ENCODE data around the gene COL17A1. TPM values are rescaled to one million over a fixed set of nuclear protein-coding genes. Genes with fewer than 3 reads are reported as not detected.

The COL17A1 gene
- total and polyA plus RNA-seq, 2 of the 13 experiments (the other 11 are each of a cell fraction or from before 2014, with no cell fraction given) = 0.03 TPM; not detected in 1

- TF ChIP-seq, protein P1, sequence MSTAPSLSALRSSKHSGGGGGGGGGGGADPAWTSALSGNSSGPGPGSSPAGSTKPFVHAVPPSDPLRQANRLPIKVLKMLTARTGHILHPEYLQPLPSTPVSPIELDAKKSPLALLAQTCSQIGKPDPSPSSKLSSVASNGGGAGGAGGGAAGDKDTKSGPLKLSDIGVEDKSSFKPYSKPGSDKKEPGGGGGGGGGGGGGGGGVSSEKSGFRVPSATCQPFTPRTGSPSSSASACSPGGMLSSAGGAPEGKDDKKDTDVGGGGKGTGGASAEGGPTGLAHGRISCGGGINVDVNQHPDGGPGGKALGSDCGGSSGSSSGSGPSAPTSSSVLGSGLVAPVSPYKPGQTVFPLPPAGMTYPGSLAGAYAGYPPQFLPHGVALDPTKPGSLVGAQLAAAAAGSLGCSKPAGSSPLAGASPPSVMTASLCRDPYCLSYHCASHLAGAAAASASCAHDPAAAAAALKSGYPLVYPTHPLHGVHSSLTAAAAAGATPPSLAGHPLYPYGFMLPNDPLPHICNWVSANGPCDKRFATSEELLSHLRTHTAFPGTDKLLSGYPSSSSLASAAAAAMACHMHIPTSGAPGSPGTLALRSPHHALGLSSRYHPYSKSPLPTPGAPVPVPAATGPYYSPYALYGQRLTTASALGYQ (CRISPR knock-in tag; IDR thresholded peaks at IDR 0.05) = no peak
- no peak for TF ChIP-seq HNRNPLL (IDR thresholded peaks at IDR 0.05; ENCODE audit: low read depth, low read length, poor library complexity, severe bottlenecking)
- TF ChIP-seq ZNF10 (CRISPR knock-in tag; IDR thresholded peaks at IDR 0.05; ENCODE audit: borderline replicate concordance, low read depth) = no peak
- TF ChIP-seq ZNF577 (CRISPR knock-in tag; IDR thresholded peaks at IDR 0.05; ENCODE audit: borderline replicate concordance, low read depth) = no peak
- TF ChIP-seq, protein P2, sequence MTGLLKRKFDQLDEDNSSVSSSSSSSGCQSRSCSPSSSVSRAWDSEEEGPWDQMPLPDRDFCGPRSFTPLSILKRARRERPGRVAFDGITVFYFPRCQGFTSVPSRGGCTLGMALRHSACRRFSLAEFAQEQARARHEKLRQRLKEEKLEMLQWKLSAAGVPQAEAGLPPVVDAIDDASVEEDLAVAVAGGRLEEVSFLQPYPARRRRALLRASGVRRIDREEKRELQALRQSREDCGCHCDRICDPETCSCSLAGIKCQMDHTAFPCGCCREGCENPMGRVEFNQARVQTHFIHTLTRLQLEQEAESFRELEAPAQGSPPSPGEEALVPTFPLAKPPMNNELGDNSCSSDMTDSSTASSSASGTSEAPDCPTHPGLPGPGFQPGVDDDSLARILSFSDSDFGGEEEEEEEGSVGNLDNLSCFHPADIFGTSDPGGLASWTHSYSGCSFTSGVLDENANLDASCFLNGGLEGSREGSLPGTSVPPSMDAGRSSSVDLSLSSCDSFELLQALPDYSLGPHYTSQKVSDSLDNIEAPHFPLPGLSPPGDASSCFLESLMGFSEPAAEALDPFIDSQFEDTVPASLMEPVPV (CRISPR knock-in tag; IDR thresholded peaks at IDR 0.05) = no peak
- TF ChIP-seq ZNF317 (CRISPR knock-in tag; IDR thresholded peaks at IDR 0.05) = 0 out of 2 replicates have a peak, but pooled peaks have one; percentile 29
- TF ChIP-seq ZNF672 (CRISPR knock-in tag; IDR thresholded peaks at IDR 0.05) = no peak
- no peak for TF ChIP-seq ZNF598 (CRISPR knock-in tag; IDR thresholded peaks at IDR 0.05; ENCODE audit: borderline replicate concordance)
- no peak for TF ChIP-seq ARHGAP35 (CRISPR knock-in tag; IDR thresholded peaks at IDR 0.05; ENCODE audit: borderline replicate concordance)
- TF ChIP-seq ATAD3A (CRISPR knock-in tag; IDR thresholded peaks at IDR 0.05) = no peak
- TF ChIP-seq EEA1 (CRISPR knock-in tag; IDR thresholded peaks at IDR 0.05; ENCODE audit: borderline replicate concordance) = no peak
- 0 out of 2 replicates have a peak, but pooled peaks have one; percentile 54 for TF ChIP-seq ZNF564 (CRISPR knock-in tag; IDR thresholded peaks at IDR 0.05)
- no peak for TF ChIP-seq ZBTB20 (CRISPR knock-in tag; IDR thresholded peaks at IDR 0.05; ENCODE audit: borderline replicate concordance, low read depth)
- no peak for TF ChIP-seq SIN3B (IDR thresholded peaks at IDR 0.05; ENCODE audit: low read length)
- TF ChIP-seq, protein P3, sequence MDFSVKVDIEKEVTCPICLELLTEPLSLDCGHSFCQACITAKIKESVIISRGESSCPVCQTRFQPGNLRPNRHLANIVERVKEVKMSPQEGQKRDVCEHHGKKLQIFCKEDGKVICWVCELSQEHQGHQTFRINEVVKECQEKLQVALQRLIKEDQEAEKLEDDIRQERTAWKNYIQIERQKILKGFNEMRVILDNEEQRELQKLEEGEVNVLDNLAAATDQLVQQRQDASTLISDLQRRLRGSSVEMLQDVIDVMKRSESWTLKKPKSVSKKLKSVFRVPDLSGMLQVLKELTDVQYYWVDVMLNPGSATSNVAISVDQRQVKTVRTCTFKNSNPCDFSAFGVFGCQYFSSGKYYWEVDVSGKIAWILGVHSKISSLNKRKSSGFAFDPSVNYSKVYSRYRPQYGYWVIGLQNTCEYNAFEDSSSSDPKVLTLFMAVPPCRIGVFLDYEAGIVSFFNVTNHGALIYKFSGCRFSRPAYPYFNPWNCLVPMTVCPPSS (IDR thresholded peaks at IDR 0.05) = no peak
- TF ChIP-seq, protein P4, sequence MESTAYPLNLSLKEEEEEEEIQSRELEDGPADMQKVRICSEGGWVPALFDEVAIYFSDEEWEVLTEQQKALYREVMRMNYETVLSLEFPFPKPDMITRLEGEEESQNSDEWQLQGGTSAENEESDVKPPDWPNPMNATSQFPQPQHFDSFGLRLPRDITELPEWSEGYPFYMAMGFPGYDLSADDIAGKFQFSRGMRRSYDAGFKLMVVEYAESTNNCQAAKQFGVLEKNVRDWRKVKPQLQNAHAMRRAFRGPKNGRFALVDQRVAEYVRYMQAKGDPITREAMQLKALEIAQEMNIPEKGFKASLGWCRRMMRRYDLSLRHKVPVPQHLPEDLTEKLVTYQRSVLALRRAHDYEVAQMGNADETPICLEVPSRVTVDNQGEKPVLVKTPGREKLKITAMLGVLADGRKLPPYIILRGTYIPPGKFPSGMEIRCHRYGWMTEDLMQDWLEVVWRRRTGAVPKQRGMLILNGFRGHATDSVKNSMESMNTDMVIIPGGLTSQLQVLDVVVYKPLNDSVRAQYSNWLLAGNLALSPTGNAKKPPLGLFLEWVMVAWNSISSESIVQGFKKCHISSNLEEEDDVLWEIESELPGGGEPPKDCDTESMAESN (CRISPR knock-in tag; conservative IDR thresholded peaks at IDR 0.05) = no peak
- TF ChIP-seq ZNF709 (CRISPR knock-in tag; IDR thresholded peaks at IDR 0.05) = no peak
- TF ChIP-seq CEBPG (CRISPR knock-in tag; IDR thresholded peaks at IDR 0.05) = peak; percentile 80
- 0 out of 2 replicates have a peak, but pooled peaks have one; percentile 26 for TF ChIP-seq PHF8 (CRISPR knock-in tag; IDR thresholded peaks at IDR 0.05)
- TF ChIP-seq SRSF4 (IDR thresholded peaks at IDR 0.05; ENCODE audit: low read depth, low read length, poor library complexity, severe bottlenecking) = no peak
- no peak for TF ChIP-seq ZNF550 (CRISPR knock-in tag; IDR thresholded peaks at IDR 0.05; ENCODE audit: borderline replicate concordance)
Observed at GRCh38 chr10:104120903-104121484, 35.3 kb upstream of the COL17A1 start (continued).
